Endodermal cell (in vitro differentiated cells): Measurements from ENCODE around the gene ATF3. TPM values are rescaled to one million over a fixed set of nuclear protein-coding genes. Genes with fewer than 3 reads are reported as not detected.
"Not testable (repeated sequence)": the region's sequence is repeated elsewhere in the genome, so short reads cannot be mapped to it uniquely, and the experiment has no call there.

Experiments
- DNase-seq: peaks from one replicate; pipeline ENCODE4 v3.0.0-alpha.2; 2017
- H3K27ac ChIP-seq: 2 replicates; pipeline ENCODE4 v1.5.1; 2013; ENCODE audit warnings: mild to moderate bottlenecking, low read depth, low read length, moderate library complexity
- H3K27me3 ChIP-seq: 2 replicates; pipeline ENCODE4 v1.6.1; 2013; ENCODE audit warnings: mild to moderate bottlenecking, low read length, moderate library complexity; ENCODE audit not compliant: insufficient read depth, control insufficient read depth, poor library complexity, severe bottlenecking
- H3K36me3 ChIP-seq: 2 replicates; pipeline ENCODE4 v1.7.0; 2013; ENCODE audit warnings: mild to moderate bottlenecking, low read length, moderate library complexity; ENCODE audit not compliant: control insufficient read depth, insufficient read depth
- H3K4me1 ChIP-seq: one replicate; pipeline ENCODE4 v1.7.0; 2013; ENCODE audit warnings: low read length; ENCODE audit not compliant: control insufficient read depth, insufficient read depth
- H3K4me3 ChIP-seq: 2 replicates; pipeline ENCODE4 v1.5.1; 2013; ENCODE audit warnings: mild to moderate bottlenecking, low read length, moderate library complexity
- H3K9ac ChIP-seq: 2 replicates; pipeline ENCODE4 v1.6.1; 2013; ENCODE audit warnings: mild to moderate bottlenecking, low read length, moderate library complexity; ENCODE audit not compliant: poor library complexity, severe bottlenecking; ENCODE audit errors: extremely low read depth
- H3K9me3 ChIP-seq: 2 replicates; pipeline ENCODE4 v1.6.1; 2013; ENCODE audit warnings: mild to moderate bottlenecking, low read length, moderate library complexity; ENCODE audit not compliant: control insufficient read depth
- H3K27ac Mint-ChIP-seq: 2 replicates; pipeline ENCODE4 v1.8.0; 2020; ENCODE audit warnings: mixed read lengths
- H3K27me3 Mint-ChIP-seq: 2 replicates; pipeline ENCODE4 v1.8.0; 2021; ENCODE audit warnings: mild to moderate bottlenecking, mixed read lengths; ENCODE audit not compliant: insufficient read depth
- H3K36me3 Mint-ChIP-seq: 2 replicates; pipeline ENCODE4 v1.8.0; 2020; ENCODE audit warnings: low read depth, mixed read lengths
- H3K4me1 Mint-ChIP-seq: 2 replicates; pipeline ENCODE4 v1.8.0; 2020; ENCODE audit warnings: mixed read lengths
- H3K4me3 Mint-ChIP-seq: 2 replicates; pipeline ENCODE4 v1.8.0; 2020; ENCODE audit warnings: mild to moderate bottlenecking, moderate library complexity, mixed read lengths
- H3K9me3 Mint-ChIP-seq: 2 replicates; pipeline ENCODE4 v1.8.0; 2020; ENCODE audit warnings: mild to moderate bottlenecking, mixed read lengths
- WGBS, 2 experiments: methylation state at CpG; one replicate each; pipeline versions ENCODE4 v1.1.5 to v1.1.7; 2013; ENCODE audit warnings: missing lambda C conversion rate in 2 of 2, mixed read lengths in 1 of 2; ENCODE audit not compliant: insufficient coverage in 1 of 2, insufficient read length in 1 of 2; 5-methylcytosine and 5-hydroxymethylcytosine counted together
- total RNA-seq, 2 donors: library from RNA; stranded (reverse); fragmentation: NEBNext Ultra II Directional in 1 of 2; extraction: Animal tissue kit (Norgen Biotek cat#: 25700) in 1 of 2; gene quantifications; 2 replicates in 1 of 2; 3 replicates in 1 of 2; pipeline ENCODE4 v1.2.1, GENCODE V29; 2021
- TF ChIP-seq, protein P1 (sequence below): fragments of 200-600 bp; sonication (generic); conservative IDR thresholded peaks from 2 replicates; pipeline ENCODE4 v1.5.0; 2021; ENCODE audit warnings: antibody characterized with exemption, mild to moderate bottlenecking

The ATF3 gene
- total RNA-seq, 2 donors from 2014 or later = 12.6 to 24.0 TPM

GRCh38 chr1:212635141-212635631 lies 26.6 kb downstream of the ATF3 start:
- Histone ChIP-seq H3K4me3 (peak overlapping the region; percentile 13), H3K27me3 (peaks cover 20% of the 10 kb centered on the region), H3K4me1 (peaks cover 13% of the 10 kb centered on the region), H3K9ac (no peak overlapping the region), H3K27ac (no peak overlapping the region), H3K36me3 (no peaks in the 10 kb centered on the region), H3K9me3 (peaks cover 24% of the 10 kb centered on the region)
- Mint-ChIP-seq H3K9me3 (peaks cover 23% of the 10 kb centered on the region), H3K27ac (no peak overlapping the region), H3K4me3 (no peak overlapping the region), H3K36me3 (no peaks in the 10 kb centered on the region), H3K27me3 (peaks cover 26% of the 10 kb centered on the region), H3K4me1 (peaks cover 20% of the 10 kb centered on the region)
- 75 to 88% methylated on average over 1 of the region's 1 CpG for WGBS, 2 experiments
- TF ChIP-seq, protein P1, sequence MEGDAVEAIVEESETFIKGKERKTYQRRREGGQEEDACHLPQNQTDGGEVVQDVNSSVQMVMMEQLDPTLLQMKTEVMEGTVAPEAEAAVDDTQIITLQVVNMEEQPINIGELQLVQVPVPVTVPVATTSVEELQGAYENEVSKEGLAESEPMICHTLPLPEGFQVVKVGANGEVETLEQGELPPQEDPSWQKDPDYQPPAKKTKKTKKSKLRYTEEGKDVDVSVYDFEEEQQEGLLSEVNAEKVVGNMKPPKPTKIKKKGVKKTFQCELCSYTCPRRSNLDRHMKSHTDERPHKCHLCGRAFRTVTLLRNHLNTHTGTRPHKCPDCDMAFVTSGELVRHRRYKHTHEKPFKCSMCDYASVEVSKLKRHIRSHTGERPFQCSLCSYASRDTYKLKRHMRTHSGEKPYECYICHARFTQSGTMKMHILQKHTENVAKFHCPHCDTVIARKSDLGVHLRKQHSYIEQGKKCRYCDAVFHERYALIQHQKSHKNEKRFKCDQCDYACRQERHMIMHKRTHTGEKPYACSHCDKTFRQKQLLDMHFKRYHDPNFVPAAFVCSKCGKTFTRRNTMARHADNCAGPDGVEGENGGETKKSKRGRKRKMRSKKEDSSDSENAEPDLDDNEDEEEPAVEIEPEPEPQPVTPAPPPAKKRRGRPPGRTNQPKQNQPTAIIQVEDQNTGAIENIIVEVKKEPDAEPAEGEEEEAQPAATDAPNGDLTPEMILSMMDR = no peak
- DNase-seq = no peak

DNA sequence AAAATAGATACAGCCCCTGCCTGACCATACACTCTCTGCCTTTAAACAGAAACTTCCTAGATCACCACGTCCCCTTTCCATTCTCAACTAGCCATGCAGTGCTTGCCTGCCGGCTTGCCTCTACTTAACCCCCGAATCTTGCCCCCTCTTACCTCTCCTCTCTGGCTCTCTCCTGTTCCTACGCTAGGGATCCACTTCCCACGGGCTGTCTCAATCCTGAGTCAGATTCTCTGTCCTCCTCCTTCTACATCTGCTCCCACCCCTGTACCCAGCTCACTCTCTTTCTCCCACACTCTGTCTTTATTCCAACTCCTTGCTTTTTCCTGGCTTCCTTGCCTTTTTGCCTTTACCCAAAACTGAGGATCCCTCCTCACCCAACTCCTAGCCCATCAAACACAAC lies 29.3 kb downstream of the ATF3 start:
- WGBS, 2 experiments = 87 to 89% methylated on average over 5 of the region's 5 CpGs
- peaks cover 21% of the 10 kb centered on the region for H3K9me3 Mint-ChIP-seq
- H3K27ac ChIP-seq = no peak overlapping the region

GRCh38 chr1:212638492-212639151 lies 30.1 kb downstream of the ATF3 start:
- Mint-ChIP-seq H3K9me3 (peaks cover 16% of the 10 kb centered on the region), H3K36me3 (no peaks in the 10 kb centered on the region), H3K4me1 (peaks cover 20% of the 10 kb centered on the region), H3K27ac (no peak overlapping the region), H3K27me3 (peaks cover 34% of the 10 kb centered on the region), H3K4me3 (no peak overlapping the region)
- Histone ChIP-seq H3K4me3 (no peak overlapping the region), H3K9me3 (peaks cover 16% of the 10 kb centered on the region), H3K27me3 (peaks cover 3% of the 10 kb centered on the region), H3K36me3 (no peaks in the 10 kb centered on the region), H3K27ac (no peak overlapping the region), H3K4me1 (peaks cover 9% of the 10 kb centered on the region), H3K9ac (no peak overlapping the region)
- TF ChIP-seq, protein P1 = no peak
- WGBS, 2 experiments = 64 to 74% methylated on average over 4 of the region's 4 CpGs
- DNase-seq = no peak

More for the DNA sequence above, 29.3 kb downstream of the ATF3 start:
- Histone ChIP-seq H3K4me3 (no peak overlapping the region), H3K9ac (no peak overlapping the region), H3K9me3 (peaks cover 23% of the 10 kb centered on the region), H3K4me1 (peaks cover 9% of the 10 kb centered on the region), H3K36me3 (no peaks in the 10 kb centered on the region), H3K27me3 (peaks cover 3% of the 10 kb centered on the region)
- Mint-ChIP-seq H3K27me3 (peaks cover 33% of the 10 kb centered on the region), H3K4me3 (no peak overlapping the region), H3K4me1 (peaks cover 20% of the 10 kb centered on the region), H3K36me3 (no peaks in the 10 kb centered on the region), H3K27ac (no peak overlapping the region)
- TF ChIP-seq, protein P1 = no peak
- no peak for DNase-seq

- not testable (repeated sequence) for H3K4me3 ChIP-seq, DNase-seq, H3K4me3 Mint-ChIP-seq, H3K36me3 Mint-ChIP-seq, H3K4me1 ChIP-seq, H3K36me3 ChIP-seq, H3K27me3 ChIP-seq, H3K9me3 ChIP-seq, H3K27ac ChIP-seq, H3K27ac Mint-ChIP-seq, H3K9ac ChIP-seq
- peaks cover 36% of the 10 kb centered on the region for H3K27me3 Mint-ChIP-seq
- WGBS, 2 experiments = 50 to 82% methylated on average over 1 to 2 of the region's 2 CpGs
- H3K4me1 Mint-ChIP-seq = peaks cover 20% of the 10 kb centered on the region
- peaks cover 10% of the 10 kb centered on the region for H3K9me3 Mint-ChIP-seq
These were observed 31.0 kb downstream of the ATF3 start for GRCh38 chr1:212639524-212639923.
